ENCODE data around the gene GLB1L3. TPM values are rescaled to one million over a fixed set of nuclear protein-coding genes. Genes with fewer than 3 reads are reported as not detected.

The GLB1L3 gene
- total RNA-seq, 2 experiments from 2014 or later: 5.2 to 6.1 TPM

DNA sequence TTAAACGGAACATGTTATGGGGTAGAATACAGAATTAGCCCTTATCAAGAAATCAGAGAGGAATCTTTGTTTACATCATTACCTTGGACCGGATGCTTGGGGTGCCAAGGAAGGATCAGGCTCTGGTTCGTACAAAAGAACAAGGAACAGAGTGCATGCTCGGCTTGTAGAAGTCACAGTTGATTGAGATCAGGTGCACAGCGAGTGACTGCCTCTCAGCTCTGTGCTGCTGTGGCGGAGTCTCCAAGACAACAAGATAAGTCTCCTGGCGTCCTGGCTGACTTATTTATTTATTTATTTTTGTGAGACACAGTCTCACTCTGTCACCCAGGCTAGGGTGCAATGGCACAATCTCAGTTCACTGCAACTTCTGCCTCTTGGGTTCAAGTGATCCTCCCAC lies 87.4 kb downstream of the GLB1L3 start:
- Mint-ChIP-seq H3K36me3 (no peaks in the 10 kb centered on the region), H3K4me1 (peaks cover 9% of the 10 kb centered on the region), H3K4me3 (no peak overlapping the region), H3K27me3 (no peaks in the 10 kb centered on the region), H3K9me3 (no peaks in the 10 kb centered on the region), H3K27ac (no peak overlapping the region)
- no peak for ATAC-seq (ENCODE audit: low read depth)
- POLR2A ChIA-PET: no interaction called here
- no peak for DNase-seq

DNA sequence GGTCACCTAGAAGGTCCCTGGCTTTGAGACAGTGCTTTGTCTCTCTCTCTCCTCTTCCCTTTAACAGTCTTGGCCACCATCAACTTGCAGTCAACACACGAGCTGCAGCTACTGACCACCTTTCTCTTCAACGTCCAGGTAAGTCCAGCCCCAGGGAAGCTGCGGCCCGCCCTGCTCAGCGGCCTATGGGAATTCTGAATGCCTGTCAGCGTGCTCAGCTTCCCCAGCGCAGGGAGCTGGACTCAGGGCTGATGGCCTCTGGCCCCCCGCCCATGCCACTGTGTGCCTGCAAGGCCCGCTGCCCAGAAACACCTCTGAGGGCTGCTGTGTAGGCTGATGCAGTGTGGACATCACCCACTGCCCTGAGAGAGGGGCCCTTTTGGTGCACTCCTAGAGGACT lies 88.1 kb downstream of the GLB1L3 start:
- DNase-seq (no peak), ATAC-seq (ENCODE audit: low read depth) (no peak)
- H3K27ac Mint-ChIP-seq: no peak overlapping the region
- no peaks in the 10 kb centered on the region for H3K36me3 Mint-ChIP-seq
- H3K9me3 Mint-ChIP-seq: no peaks in the 10 kb centered on the region
- no peak overlapping the region for H3K4me3 Mint-ChIP-seq
- POLR2A ChIA-PET: no interaction called here
- peaks cover 9% of the 10 kb centered on the region for H3K4me1 Mint-ChIP-seq
- H3K27me3 Mint-ChIP-seq: no peaks in the 10 kb centered on the region

DNA sequence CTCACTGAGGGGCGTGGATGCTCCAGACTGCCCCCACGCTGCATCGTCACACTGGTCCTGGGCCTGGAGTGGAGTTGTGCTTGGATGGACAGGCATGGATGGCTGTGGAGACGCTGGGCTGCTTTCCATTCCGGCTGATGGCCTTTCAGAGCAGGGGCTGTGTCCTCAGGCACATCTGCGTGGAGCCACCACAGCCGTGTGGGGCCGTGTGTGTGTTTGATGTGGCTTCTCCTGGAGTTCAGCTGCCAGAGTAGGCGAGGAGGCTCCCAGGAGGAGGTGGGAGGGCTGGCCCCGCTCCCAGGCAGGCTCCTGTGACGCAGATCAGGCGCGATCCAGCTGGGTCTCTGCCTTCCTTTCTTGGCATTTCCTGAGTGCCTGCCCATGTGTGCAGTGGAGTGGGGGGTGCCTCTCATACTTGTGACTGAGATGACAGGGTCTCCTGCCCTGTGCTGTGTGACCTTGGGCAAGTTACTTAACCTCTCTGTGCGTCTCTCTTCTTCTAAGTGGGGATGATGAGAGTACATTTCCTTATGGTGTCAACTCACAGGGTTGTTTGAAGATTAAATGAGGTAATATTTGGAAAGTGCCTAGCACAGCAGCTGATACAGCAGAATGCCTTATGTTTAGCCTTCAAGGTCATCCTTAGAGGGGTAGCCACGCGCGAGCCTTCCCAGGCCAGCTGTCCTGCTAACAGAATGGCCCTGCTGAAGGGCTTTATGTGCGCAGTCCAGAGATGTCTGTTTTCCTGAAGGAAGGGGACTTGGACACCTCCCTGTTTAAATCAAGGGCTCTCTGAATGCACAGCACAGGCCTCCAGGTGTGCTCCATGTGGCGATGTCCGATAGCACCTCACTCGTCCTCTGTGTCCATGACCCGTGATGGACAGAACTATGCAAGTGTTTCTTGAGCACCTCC lies 89.1 kb downstream of the GLB1L3 start:
- peaks cover 4% of the 10 kb centered on the region for H3K4me1 Mint-ChIP-seq
- POLR2A ChIA-PET: no interaction called here
- H3K27ac Mint-ChIP-seq: no peak overlapping the region
- no peaks in the 10 kb centered on the region for H3K27me3 Mint-ChIP-seq
- no peak overlapping the region for H3K4me3 Mint-ChIP-seq
- H3K9me3 Mint-ChIP-seq: no peaks in the 10 kb centered on the region
- no peaks in the 10 kb centered on the region for H3K36me3 Mint-ChIP-seq
- ATAC-seq (ENCODE audit: low read depth): no peak
- no peak for DNase-seq

DNA sequence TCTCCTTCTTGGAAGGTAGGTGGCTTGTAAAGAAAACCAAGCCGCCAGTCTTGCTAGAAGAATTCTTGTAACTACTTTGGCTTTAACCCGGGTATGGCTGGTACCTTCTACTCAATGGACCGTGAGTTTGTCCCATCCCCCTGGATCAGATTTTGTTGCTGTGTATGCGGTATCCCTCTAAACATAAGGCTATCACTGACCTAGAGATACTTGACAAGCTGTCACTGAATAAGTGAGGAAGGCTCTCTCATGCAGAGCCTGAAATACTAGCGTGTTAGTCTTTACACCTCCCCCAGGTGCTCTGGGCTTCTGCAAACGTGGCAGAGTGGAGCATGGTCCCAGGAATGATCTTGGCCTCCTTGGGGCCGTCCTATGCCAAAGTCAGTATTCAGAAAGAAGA lies 90.1 kb downstream of the GLB1L3 start:
- POLR2A ChIA-PET: no interaction called here
- no peak overlapping the region for H3K27ac Mint-ChIP-seq

DNA sequence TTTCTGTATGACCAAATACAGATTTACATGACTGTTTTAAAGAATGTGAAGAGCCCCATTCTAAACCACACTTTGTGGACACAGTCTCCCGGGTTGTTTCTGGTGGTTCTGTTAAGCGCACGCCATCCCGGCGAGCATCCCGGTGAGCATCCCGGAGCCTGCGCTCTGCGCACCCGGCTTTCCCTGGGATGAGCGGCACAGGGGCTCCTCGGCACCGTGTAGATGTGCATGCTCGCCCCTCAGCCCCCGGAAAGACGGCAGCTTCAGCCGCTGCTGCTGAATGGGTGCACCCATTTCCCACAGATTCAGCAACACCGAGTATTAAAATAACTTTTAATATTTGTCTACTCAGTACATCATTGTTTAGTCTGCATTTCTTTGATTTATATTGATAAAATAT lies 91.6 kb downstream of the GLB1L3 start:
- no peaks in the 10 kb centered on the region for H3K36me3 Mint-ChIP-seq
- no peak for ATAC-seq (ENCODE audit: low read depth)
- no peaks in the 10 kb centered on the region for H3K27me3 Mint-ChIP-seq
- no peak overlapping the region for H3K4me3 Mint-ChIP-seq
- H3K4me1 Mint-ChIP-seq: no peaks in the 10 kb centered on the region
- H3K9me3 Mint-ChIP-seq: no peaks in the 10 kb centered on the region
- no peak overlapping the region for H3K27ac Mint-ChIP-seq
- DNase-seq: no peak
- POLR2A ChIA-PET: no interaction called here

More for the DNA sequence above, 90.1 kb downstream of the GLB1L3 start:
- H3K4me1 Mint-ChIP-seq: peaks cover 3% of the 10 kb centered on the region
- no peaks in the 10 kb centered on the region for H3K9me3 Mint-ChIP-seq
- DNase-seq: no peak
- H3K27me3 Mint-ChIP-seq: no peaks in the 10 kb centered on the region
- no peak for ATAC-seq (ENCODE audit: low read depth)
- no peak overlapping the region for H3K4me3 Mint-ChIP-seq
- no peaks in the 10 kb centered on the region for H3K36me3 Mint-ChIP-seq

Other genes with a start within 250 kb of the GLB1L3 start
- 10 to 100 TPM; 21.1 to 23.7 TPM for gene JAM3, start 207.3 kb upstream of the GLB1L3 start, total RNA-seq
- 100 to 1,000 TPM; 114 to 115 TPM for gene NCAPD3, start 52.4 kb upstream of the GLB1L3 start, total RNA-seq
- gene VPS26B, start 51.7 kb upstream of the GLB1L3 start, total RNA-seq: 10 to 100 TPM; 75.8 to 76.3 TPM
- gene THYN1, start 23.0 kb upstream of the GLB1L3 start, total RNA-seq: 10 to 100 TPM; 65.8 to 66.8 TPM
- 10 to 100 TPM; 29.0 to 29.5 TPM for gene ACAD8, start 22.8 kb upstream of the GLB1L3 start, total RNA-seq
- 1 to 10 TPM; 1.6 to 1.7 TPM for gene GLB1L2, start 55.6 kb downstream of the GLB1L3 start, total RNA-seq
- gene B3GAT1, start 135.9 kb downstream of the GLB1L3 start, total RNA-seq: under 1 TPM; 0.44 to 0.60 TPM

All from activated naive CD8-positive, alpha-beta T cell treated with anti-CD3 and anti-CD28 coated beads, Interleukin-2, amount 10 ng/mL, durations not matched to agents 7 days and 5 days (primary cell).